H1 (cell line): Measurements from ENCODE around the gene ARHGEF6. TPM values are rescaled to one million over a fixed set of nuclear protein-coding genes. Genes with fewer than 3 reads are reported as not detected.

Experiments
- JUN ChIP-seq: IDR thresholded peaks from 2 replicates; pipeline ENCODE4 v1.6.1; 2011; ENCODE audit warnings: low read depth, mild to moderate bottlenecking, improper control_type of control experiment, low read length
- POLR2AphosphoS5 ChIP-seq: IDR thresholded peaks from 2 replicates; pipeline ENCODE4 v1.6.1; 2011; ENCODE audit warnings: low read depth, low read length
- SIN3A ChIP-seq, 2 experiments: IDR thresholded peaks in 1 of 2; conservative IDR thresholded peaks in 1 of 2; 2 replicates each; pipeline ENCODE4 v1.6.1; 2011 to 2012; ENCODE audit warnings: low read length in 2 of 2, improper control_type of control experiment in 1 of 2, low read depth in 1 of 2, mild to moderate bottlenecking in 1 of 2
- polyA plus RNA-seq, 7 experiments: library from polyadenylated mRNA; depleted of rRNA in 3 of 7; stranded (reverse) in 5 of 7; unstranded in 2 of 7; fragments of >200 nt in 5 of 7; fragments of 200-250 nt in 2 of 7; gene quantifications; 1 replicate in 5 of 7; 2 replicates in 1 of 7; 4 replicates in 1 of 7; pipeline versions ENCODE4 v1.2.1 to v1.2.3, GENCODE V29; 2011 to 2013; ENCODE audit warnings: missing spikeins in 2 of 7, mixed read lengths in 2 of 7
- total RNA-seq: library from RNA; stranded (reverse); fragmentation: NEBNext Ultra II Directional; extraction: Animal tissue kit (Norgen Biotek cat#: 25700); gene quantifications from 2 replicates; pipeline ENCODE4 v1.2.1, GENCODE V29; 2021
- TF ChIP-seq, protein P1 (sequence below): IDR thresholded peaks from 2 replicates; pipeline ENCODE4 v1.6.1; 2011; ENCODE audit warnings: low read depth, mild to moderate bottlenecking, low read length; ENCODE audit not compliant: insufficient read depth

Gene ARHGEF6
- total and polyA plus RNA-seq, 2 of the 8 experiments (the other 6 are each of a cell fraction or from before 2014, with no cell fraction given) = 3.6 to 3.7 TPM

DNA sequence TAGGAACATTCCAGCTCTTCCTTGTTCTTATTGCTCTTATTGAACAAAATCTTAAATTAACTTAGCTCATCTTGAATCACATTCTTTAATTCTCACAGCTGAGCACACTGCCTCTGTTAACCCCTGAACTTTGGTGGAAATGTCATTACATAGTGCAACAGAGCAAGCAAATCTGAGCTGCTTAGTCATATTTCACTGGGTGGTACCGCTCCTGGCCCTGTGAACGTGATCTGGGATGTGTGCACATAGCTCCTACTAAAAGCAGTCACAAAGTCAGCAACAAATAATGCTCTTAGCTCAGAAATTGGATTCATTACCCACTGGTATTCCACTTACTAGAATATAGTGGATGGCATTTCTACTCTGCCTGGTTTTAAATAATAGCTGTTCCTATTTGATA, 27.9 kb downstream of the ARHGEF6 start (continued):
- TF ChIP-seq, protein P1, sequence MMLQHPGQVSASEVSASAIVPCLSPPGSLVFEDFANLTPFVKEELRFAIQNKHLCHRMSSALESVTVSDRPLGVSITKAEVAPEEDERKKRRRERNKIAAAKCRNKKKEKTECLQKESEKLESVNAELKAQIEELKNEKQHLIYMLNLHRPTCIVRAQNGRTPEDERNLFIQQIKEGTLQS = no peak
- TF ChIP-seq POLR2AphosphoS5 (no peak), SIN3A (conservative IDR thresholded peaks at IDR 0.05 in 1 of 2, IDR thresholded peaks at IDR 0.05 in 1 of 2; ENCODE audit: low read depth in 1 of 2, low read length in 2 of 2) (no peak), JUN (no peak)
- TF ChIP-seq, all 59 proteins: peak for 0
